Left ventricle myocardium inferior (tissue), 1 donor: ENCODE results near the gene SPTBN4. TPM values are rescaled to one million over a fixed set of nuclear protein-coding genes. Genes with fewer than 3 reads are reported as not detected.
A peak's percentile ranks its signal among the peaks of the same experiment; 100 is the strongest.

Experiments
- DNase-seq: peaks from one replicate; pipeline ENCODE4 v3.0.0-alpha.2; 2020
- H3K27ac ChIP-seq: fragments of 200-600 bp; replicated peaks from 2 replicates; pipeline ENCODE4 v1.8.0; 2021
- H3K27me3 ChIP-seq: fragments of 200-600 bp; 2 replicates; pipeline ENCODE4 v1.8.0; 2021; ENCODE audit warnings: low read depth
- H3K36me3 ChIP-seq: fragments of 200-600 bp; 2 replicates; pipeline ENCODE4 v1.8.0; 2021
- H3K4me1 ChIP-seq: fragments of 200-600 bp; 2 replicates; pipeline ENCODE4 v1.8.0; 2021
- H3K4me3 ChIP-seq: fragments of 200-600 bp; 2 replicates; pipeline ENCODE4 v1.8.0; 2021; ENCODE audit warnings: mild to moderate bottlenecking, moderate library complexity
- H3K9me3 ChIP-seq: fragments of 200-600 bp; replicated peaks from 2 replicates; pipeline ENCODE4 v1.8.0; 2021
- CTCF ChIP-seq: fragments of 200-600 bp; IDR thresholded peaks from 2 replicates; pipeline ENCODE4 v1.8.0; 2021; ENCODE audit warnings: antibody characterized with exemption, mild to moderate bottlenecking, borderline replicate concordance
- intact Hi-C: fragments of 100-400 bp; cut with micrococcal nuclease; formaldehyde crosslinking; loops from one replicate; pipeline ENCODE4 v1.11.0; 2022
- total RNA-seq: library from RNA; stranded (reverse); fragmentation: NEBNext Ultra II Directional; extraction: Animal tissue kit (Norgen Biotek cat#: 25700); gene quantifications from one replicate; pipeline ENCODE4 v1.2.1, GENCODE V29; 2021
- donor health status: DM: no; HTN: yes; CAD: no; lungs with severe emphysema.

SPTBN4 gene
- total RNA-seq, 1 donor from 2014 or later = 6.1 TPM

- H3K4me1 ChIP-seq = peaks cover 24% of the 10 kb centered on the region
- peak overlapping the region; percentile 2 for H3K4me3 ChIP-seq
- no peaks in the 10 kb centered on the region for H3K27me3 ChIP-seq
- no peak overlapping the region for H3K27ac ChIP-seq
- TF ChIP-seq CTCF = no peak
- no peaks in the 10 kb centered on the region for H3K9me3 ChIP-seq
- peaks cover 40% of the 10 kb centered on the region for H3K36me3 ChIP-seq
- intact Hi-C loops = no loop called here
- no peak for DNase-seq
Measured at GRCh38 chr19:40578442-40578908, 111.7 kb downstream of the SPTBN4 start.

GRCh38 chr19:40580619-40581018 lies 113.8 kb downstream of the SPTBN4 start:
- Histone ChIP-seq H3K9me3 (no peaks in the 10 kb centered on the region), H3K36me3 (peaks cover 58% of the 10 kb centered on the region), H3K27me3 (no peaks in the 10 kb centered on the region), H3K4me1 (peaks cover 24% of the 10 kb centered on the region), H3K27ac (no peak overlapping the region), H3K4me3 (no peak overlapping the region)
- TF ChIP-seq CTCF = no peak
- intact Hi-C loops = no loop called here
- no peak for DNase-seq

GRCh38 chr19:40581531-40581930 lies 114.7 kb downstream of the SPTBN4 start:
- no peaks in the 10 kb centered on the region for H3K9me3 ChIP-seq
- intact Hi-C loops = no loop called here
- no peak overlapping the region for H3K27ac ChIP-seq
- no peaks in the 10 kb centered on the region for H3K27me3 ChIP-seq
- no peak for DNase-seq
- no peak for TF ChIP-seq CTCF
- H3K36me3 ChIP-seq = peaks cover 66% of the 10 kb centered on the region
- H3K4me3 ChIP-seq = no peak overlapping the region
- H3K4me1 ChIP-seq = peaks cover 17% of the 10 kb centered on the region

- TF ChIP-seq CTCF = no peak
Measured at GRCh38 chr19:40582467-40582866, 115.7 kb downstream of the SPTBN4 start.

GRCh38 chr19:40583283-40583682 lies 116.5 kb downstream of the SPTBN4 start:
- no peak overlapping the region for H3K4me3 ChIP-seq
- no peak for TF ChIP-seq CTCF
- H3K36me3 ChIP-seq = peaks cover 76% of the 10 kb centered on the region
- no peak overlapping the region for H3K27ac ChIP-seq
- no peaks in the 10 kb centered on the region for H3K9me3 ChIP-seq
- no peaks in the 10 kb centered on the region for H3K27me3 ChIP-seq
- no peak for DNase-seq
- intact Hi-C loops = no loop called here
- H3K4me1 ChIP-seq = peaks cover 3% of the 10 kb centered on the region

More at GRCh38 chr19:40582467-40582866, 115.7 kb downstream of the SPTBN4 start:
- no peaks in the 10 kb centered on the region for H3K27me3 ChIP-seq
- H3K4me1 ChIP-seq = peaks cover 9% of the 10 kb centered on the region
- peaks cover 75% of the 10 kb centered on the region for H3K36me3 ChIP-seq
- no peak overlapping the region for H3K27ac ChIP-seq
- H3K9me3 ChIP-seq = no peaks in the 10 kb centered on the region
- intact Hi-C loops = no loop called here
- no peak for DNase-seq
- no peak overlapping the region for H3K4me3 ChIP-seq
